ENCODE measurements around the gene BOD1. TPM values are rescaled to one million over a fixed set of nuclear protein-coding genes. Genes with fewer than 3 reads are reported as not detected.

BOD1 gene
- 55.0 and 62.4 TPM in 2 replicates for total RNA-seq
- 44.4 and 57.6 TPM in 2 replicates for polyA plus RNA-seq
- 53.9 and 75.2 TPM in 2 replicates for polyA plus RNA-seq (2011; cell fraction: cytosol; rRNA removed)
- polyA plus RNA-seq (2011; cell fraction: nucleus; rRNA removed), result 111 and 112 TPM in 2 replicates
- 51.2 and 59.9 TPM in 2 replicates for polyA plus RNA-seq (2012)
- polyA minus RNA-seq, result 41.1 and 56.7 TPM in 2 replicates
- 20.9 TPM for polyA minus RNA-seq (2011; cell fraction: cytosol; rRNA and poly(A)+ RNA removed)
- 30.0 and 32.3 TPM in 2 replicates for polyA minus RNA-seq (2011; cell fraction: nucleus; rRNA and poly(A)+ RNA removed)
- Bru-seq, nascent RNA, result percentile 93 among the genes with signal in this experiment
- percentile 94 among the genes with signal in this experiment for BruChase-seq, experiment 1, labeled RNA remaining after a 6-hour chase
- BruChase-seq, experiment 2, labeled RNA remaining after a 2-hour chase, result percentile 93 among the genes with signal in this experiment
- long read RNA-seq, transcript BOD1-202 (4 exons, 1,562 nt), result major isoform, 65 of 83 reads
- long read RNA-seq, transcript BOD1-206 (2 exons, 814 nt), result minor isoform, 5 of 83 reads
- long read RNA-seq, partial matches to known transcripts, result 0 of 83 reads
- long read RNA-seq, other reads (novel, unspliced or antisense), result 12 of 83 reads

GRCh38 chr5:173616577-173617118, at the start of gene BOD1:
Gene BOD1, minus strand, starts transcription at chr5:173616650. Its CDS starts 214 bp downstream, at chr5:173616436.
- intact Hi-C loops (cut with micrococcal nuclease) (loop anchor here (1.0 to 5.0 kb wide), 7 partner anchors 150 to 1321 kb away; partner anchors contain the start of gene CPEB4), dilution Hi-C loops (cut with MboI; ENCODE audit: extremely low pct_ligation_motif_present, low sequenced_read_pairs) (no loop called here)
- Histone ChIP-seq H3K36me3 (ENCODE audit: control insufficient read depth in 2 of 2, extremely low read depth in 1 of 2, insufficient read depth in 2 of 2, low read length in 2 of 2) (peaks cover 3 to 6% of the 10 kb centered on the region in 2 experiments), H3K79me2 (ENCODE audit: control insufficient read depth, insufficient read depth, low read length) (peaks cover 44% of the 10 kb centered on the region), H3K9me3 (replicated peaks; ENCODE audit: control insufficient read depth, insufficient read depth, low read length) (no peaks in the 10 kb centered on the region), H2AFZ (ENCODE audit: low read depth, low read length) (peak within 1 kb of the TSS; percentile 79), H3K4me2 (ENCODE audit: insufficient read depth, low read length) (peak within 1 kb of the TSS; percentile 95), H4K20me1 (replicated peaks; ENCODE audit: control insufficient read depth, extremely low read depth, insufficient read depth, low read length) (no peaks in the 10 kb centered on the region), H3K4me3 (replicated peaks in 1 of 3; ENCODE audit: insufficient read depth in 1 of 3, low read depth in 1 of 3, low read length in 3 of 3) (peak within 1 kb of the TSS; percentile 69 to 86 (median 82)), H3K9ac (replicated peaks; ENCODE audit: extremely low read depth, insufficient read depth, low read length) (peak within 1 kb of the TSS; percentile 96), H3K9me1 (replicated peaks; ENCODE audit: control insufficient read depth, extremely low read depth, insufficient read depth, low read length) (no peaks in the 10 kb centered on the region), H3K27ac (ENCODE audit: insufficient read depth, low read depth, low read length) (peak within 1 kb of the TSS; percentile 85), H3K27me3 (ENCODE audit: control insufficient read depth in 2 of 2, insufficient read depth in 2 of 2, low read length in 2 of 2) (no peaks in the 10 kb centered on the region), H3K4me1 (ENCODE audit: control insufficient read depth, extremely low read depth, insufficient read depth, low read length) (peaks cover 25% of the 10 kb centered on the region)
- peak; percentile 99 for DNase-seq (ENCODE audit: low read depth, low spot score)
- CTCF ChIA-PET, result interaction anchor here (0.7 to 8.0 kb wide), 28 partner anchors 9 to 909 kb away, joined by 3 to 150 read pairs (median 4); partner anchors contain the start of gene CPEB4
- no TSS peak for BruUV-seq (replicated peaks)
- no peak for TF ChIP-seq EZH2 (IDR thresholded peaks at IDR 0.05; ENCODE audit: borderline replicate concordance, low read depth, low read length, severe bottlenecking)
- TF ChIP-seq FOS (IDR thresholded peaks at IDR 0.05; ENCODE audit: borderline replicate concordance, insufficient read depth, low read length), result no peak
- TF ChIP-seq GATA2 (IDR thresholded peaks at IDR 0.05; ENCODE audit: insufficient read depth, insufficient read length, low read depth, low read length), result peak; percentile 29
- TF ChIP-seq MAX (IDR thresholded peaks at IDR 0.05; ENCODE audit: insufficient read depth, insufficient read length), result peak; percentile 54
- peak; percentile 91 for TF ChIP-seq MYC (IDR thresholded peaks at IDR 0.05; ENCODE audit: low read depth, low read length)
- peak; percentile 51 for TF ChIP-seq POLR2A (IDR thresholded peaks at IDR 0.05; ENCODE audit: low read depth, low read length)
- peak; percentile 99 for FAIRE-seq
- POLR2A ChIA-PET, result interaction anchor here (1.0 to 1.7 kb wide), 4 partner anchors 25 to 356 kb away, joined by 3 to 5 read pairs (median 4); partner anchors contain the start of gene CPEB4

Measured in endothelial cell of umbilical vein (primary cell).